ENCODE data around the gene ACAA2. TPM values are rescaled to one million over a fixed set of nuclear protein-coding genes. Genes with fewer than 3 reads are reported as not detected.

The ACAA2 gene
- total and polyA plus RNA-seq, 2 of the 8 experiments (the other 6 are each of a cell fraction or from before 2014, with no cell fraction given) = 63.4 to 151 TPM

DNA sequence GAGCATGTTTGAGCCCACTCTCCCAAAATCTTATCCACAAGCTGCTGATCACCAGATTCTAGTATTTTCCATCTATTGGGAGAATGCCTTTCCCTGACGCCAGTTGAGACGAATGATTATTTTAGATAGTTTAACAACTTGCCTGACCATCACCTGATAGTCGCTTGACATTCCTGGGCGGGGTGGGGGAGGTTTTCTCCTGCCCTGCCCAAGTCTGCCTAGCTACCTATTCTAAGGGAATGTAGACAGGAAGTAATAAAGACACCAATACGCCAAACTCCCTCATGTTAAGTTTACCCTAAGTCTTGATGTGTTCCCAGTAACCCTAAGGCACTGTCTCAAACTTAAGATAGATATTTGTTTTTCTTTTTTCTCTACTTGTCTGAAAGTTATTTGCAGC, 4.6 kb upstream of the ACAA2 start (continued):
- no peak for TF ChIP-seq POU5F1 (IDR thresholded peaks at IDR 0.05; ENCODE audit: low read depth, low read length)
- no peak for TF ChIP-seq EP300 (IDR thresholded peaks at IDR 0.05; ENCODE audit: borderline replicate concordance in 1 of 2, low read depth in 2 of 2, low read length in 2 of 2)
- TF ChIP-seq HDAC2 (IDR thresholded peaks at IDR 0.05; ENCODE audit: borderline replicate concordance in 1 of 2, low read depth in 2 of 2, low read length in 2 of 2) = no peak
- no peak for TF ChIP-seq POLR2A (IDR thresholded peaks at IDR 0.05; ENCODE audit: control extremely low read depth in 1 of 2, low read depth in 2 of 2, low read length in 2 of 2)
